GM23338 (cell line): ENCODE measurements around the gene ANKRD30B. TPM values are rescaled to one million over a fixed set of nuclear protein-coding genes. Genes with fewer than 3 reads are reported as not detected.
"Not testable (repeated sequence)": the region's sequence is repeated elsewhere in the genome, so short reads cannot be mapped to it uniquely, and the experiment has no call there.

Experiments used
- ATAC-seq: fragments of 200-7000 bp; cut with Tn5 transposase; 3 replicates; pipeline ENCODE4 v1.9.1; 2020
- DNase-seq: peaks from one replicate; pipeline ENCODE4 v3.0.0-alpha.2; 2015; ENCODE audit warnings: low spot score
- H2AFZ ChIP-seq: fragments of 200-600 bp; sonication (generic); 2 replicates; pipeline ENCODE4 v1.8.0; 2016; ENCODE audit warnings: antibody characterized with exemption, mild to moderate bottlenecking, moderate library complexity
- H3F3A ChIP-seq: fragments of 200-600 bp; sonication (generic); replicated peaks from 2 replicates; pipeline ENCODE4 v1.8.0; 2017; ENCODE audit warnings: antibody characterized with exemption, mixed run types, low read depth
- H3K27ac ChIP-seq: fragments of 200-600 bp; sonication (generic); 2 replicates; pipeline ENCODE4 v1.6.1; 2016; ENCODE audit warnings: low read depth
- H3K27me3 ChIP-seq: fragments of 200-600 bp; sonication (generic); 2 replicates; pipeline ENCODE4 v1.8.0; 2016; ENCODE audit warnings: mild to moderate bottlenecking, mixed run types, moderate library complexity; ENCODE audit not compliant: insufficient read depth
- H3K36me3 ChIP-seq: fragments of 200-600 bp; sonication (generic); 2 replicates; pipeline ENCODE4 v1.8.0; 2016; ENCODE audit warnings: mild to moderate bottlenecking; ENCODE audit not compliant: insufficient read depth
- H3K4me1 ChIP-seq: fragments of 200-600 bp; sonication (generic); 2 replicates; pipeline ENCODE4 v1.8.0; 2016; ENCODE audit warnings: mild to moderate bottlenecking, moderate library complexity; ENCODE audit not compliant: insufficient read depth
- H3K4me2 ChIP-seq: fragments of 200-600 bp; sonication (generic); 2 replicates; pipeline ENCODE4 v1.7.1; 2017; ENCODE audit warnings: mixed run types
- H3K4me3 ChIP-seq: fragments of 200-600 bp; sonication (generic); 2 replicates; pipeline ENCODE4 v1.6.1; 2016; ENCODE audit warnings: mixed run types
- H3K79me2 ChIP-seq: fragments of 200-600 bp; sonication (generic); replicated peaks from 2 replicates; pipeline ENCODE4 v1.8.0; 2017; ENCODE audit warnings: mild to moderate bottlenecking; ENCODE audit not compliant: insufficient read depth
- H3K9me2 ChIP-seq: fragments of 200-600 bp; sonication (generic); 2 replicates; pipeline ENCODE4 v1.8.0; 2017; ENCODE audit not compliant: insufficient read depth
- H4K20me1 ChIP-seq: fragments of 200-600 bp; sonication (generic); replicated peaks from 2 replicates; pipeline ENCODE4 v1.8.0; 2017; ENCODE audit warnings: mild to moderate bottlenecking; ENCODE audit not compliant: insufficient read depth
- H3K27ac Mint-ChIP-seq: 2 replicates; pipeline ENCODE4 v1.8.0; 2020; ENCODE audit warnings: inconsistent platforms, mild to moderate bottlenecking, moderate library complexity, mixed read lengths
- H3K27me3 Mint-ChIP-seq: 3 replicates; pipeline ENCODE4 v1.8.0; 2022; ENCODE audit warnings: low read depth, mild to moderate bottlenecking, moderate library complexity, mixed read lengths, inconsistent platforms; ENCODE audit not compliant: insufficient read depth, poor library complexity
- H3K36me3 Mint-ChIP-seq: 3 replicates; pipeline ENCODE4 v1.8.0; 2021; ENCODE audit warnings: low read depth, mild to moderate bottlenecking, inconsistent platforms, moderate library complexity, mixed read lengths
- H3K4me1 Mint-ChIP-seq: 3 replicates; pipeline ENCODE4 v1.8.0; 2020; ENCODE audit warnings: mild to moderate bottlenecking, inconsistent platforms, mixed read lengths
- H3K4me3 Mint-ChIP-seq: 3 replicates; pipeline ENCODE4 v1.8.0; 2021; ENCODE audit warnings: moderate library complexity, mild to moderate bottlenecking, inconsistent platforms, mixed read lengths
- H3K9me3 Mint-ChIP-seq: 3 replicates; pipeline ENCODE4 v1.8.0; 2020; ENCODE audit warnings: moderate library complexity, mild to moderate bottlenecking, inconsistent platforms, mixed read lengths
- polyA plus RNA-seq: library from polyadenylated mRNA; unstranded; fragments of >200 nt; fragmentation: Nextera tagmentation; extraction: Ambion mirVana; gene quantifications from 2 replicates; pipeline ENCODE4 v1.2.1, GENCODE V29; 2016
- total RNA-seq: library from RNA; depleted of rRNA; stranded (reverse); fragments of >200 nt; shearing (Covaris generic); gene quantifications from 2 replicates; pipeline ENCODE4 v1.2.3, GENCODE V29; 2014

The ANKRD30B gene
- total and polyA plus RNA-seq, 2 experiments from 2014 or later = not detected

GRCh38 chr18:14797969-14798764 lies 50.2 kb downstream of the ANKRD30B start:
- H3K27me3 Mint-ChIP-seq, H3K36me3 Mint-ChIP-seq, H3K4me3 ChIP-seq, H3F3A ChIP-seq, H3K4me2 ChIP-seq, H3K27ac Mint-ChIP-seq, DNase-seq, H3K36me3 ChIP-seq, H3K4me1 Mint-ChIP-seq, H4K20me1 ChIP-seq, H3K27ac ChIP-seq, H3K4me1 ChIP-seq, H3K4me3 Mint-ChIP-seq, H3K79me2 ChIP-seq, H3K27me3 ChIP-seq, H3K9me2 ChIP-seq, ATAC-seq, H2AFZ ChIP-seq: not testable (repeated sequence)
- peaks cover 28% of the 10 kb centered on the region for H3K9me3 Mint-ChIP-seq

GRCh38 chr18:14811081-14811480 lies 63.1 kb downstream of the ANKRD30B start:
- not testable (repeated sequence) for H3F3A ChIP-seq, ATAC-seq, H4K20me1 ChIP-seq, H3K4me1 Mint-ChIP-seq, DNase-seq, H3K27me3 ChIP-seq, H3K4me3 ChIP-seq, H3K27me3 Mint-ChIP-seq, H3K27ac Mint-ChIP-seq, H3K4me3 Mint-ChIP-seq, H3K27ac ChIP-seq, H3K36me3 ChIP-seq, H3K4me1 ChIP-seq, H3K4me2 ChIP-seq, H3K36me3 Mint-ChIP-seq, H3K79me2 ChIP-seq, H2AFZ ChIP-seq, H3K9me2 ChIP-seq
- H3K9me3 Mint-ChIP-seq = peaks cover 19% of the 10 kb centered on the region

GRCh38 chr18:14826972-14827632 lies 79.1 kb downstream of the ANKRD30B start:
- not testable (repeated sequence) for H3K4me1 Mint-ChIP-seq, H3K4me3 ChIP-seq, H3K9me2 ChIP-seq, H3K27ac Mint-ChIP-seq, H3K4me2 ChIP-seq, H3K36me3 ChIP-seq, H3K36me3 Mint-ChIP-seq, ATAC-seq, H3K4me3 Mint-ChIP-seq, H3K27ac ChIP-seq, H3K4me1 ChIP-seq, H3K27me3 Mint-ChIP-seq, H2AFZ ChIP-seq, H3F3A ChIP-seq, H3K79me2 ChIP-seq, H4K20me1 ChIP-seq, H3K27me3 ChIP-seq, DNase-seq
- H3K9me3 Mint-ChIP-seq = peaks cover 40% of the 10 kb centered on the region

- H3K4me1 ChIP-seq, H3K4me3 ChIP-seq, H3K27me3 Mint-ChIP-seq, H3F3A ChIP-seq, ATAC-seq, H3K4me1 Mint-ChIP-seq, H3K79me2 ChIP-seq, H3K9me2 ChIP-seq, H3K27ac ChIP-seq, H3K27me3 ChIP-seq, H4K20me1 ChIP-seq, DNase-seq, H2AFZ ChIP-seq, H3K27ac Mint-ChIP-seq, H3K36me3 ChIP-seq, H3K4me3 Mint-ChIP-seq, H3K36me3 Mint-ChIP-seq, H3K4me2 ChIP-seq: not testable (repeated sequence)
- H3K9me3 Mint-ChIP-seq = peaks cover 37% of the 10 kb centered on the region
These were observed 93.6 kb downstream of the ANKRD30B start for GRCh38 chr18:14841607-14842006.

- H3F3A ChIP-seq, H3K4me1 Mint-ChIP-seq, H3K4me3 Mint-ChIP-seq, H3K4me1 ChIP-seq, H3K9me2 ChIP-seq, H3K4me2 ChIP-seq, H3K27me3 Mint-ChIP-seq, H3K27me3 ChIP-seq, H3K27ac ChIP-seq, H4K20me1 ChIP-seq, H3K36me3 Mint-ChIP-seq, H2AFZ ChIP-seq, H3K79me2 ChIP-seq, DNase-seq, H3K36me3 ChIP-seq, ATAC-seq, H3K4me3 ChIP-seq, H3K27ac Mint-ChIP-seq: not testable (repeated sequence)
- H3K9me3 Mint-ChIP-seq = peaks cover 39% of the 10 kb centered on the region
These were observed 103.6 kb downstream of the ANKRD30B start for GRCh38 chr18:14851533-14851932.

GRCh38 chr18:14855634-14856033 lies 107.7 kb downstream of the ANKRD30B start:
- H3K4me3 Mint-ChIP-seq, H3K36me3 Mint-ChIP-seq, H3K79me2 ChIP-seq, H3K36me3 ChIP-seq, ATAC-seq, H4K20me1 ChIP-seq, H3K27ac Mint-ChIP-seq, H2AFZ ChIP-seq, H3K4me1 ChIP-seq, H3K4me2 ChIP-seq, H3K4me1 Mint-ChIP-seq, H3F3A ChIP-seq, H3K9me2 ChIP-seq, H3K27me3 Mint-ChIP-seq, H3K27me3 ChIP-seq, H3K27ac ChIP-seq, DNase-seq, H3K4me3 ChIP-seq: not testable (repeated sequence)
- H3K9me3 Mint-ChIP-seq = peaks cover 30% of the 10 kb centered on the region
